Fibroblast of skin of abdomen (primary cell): ENCODE measurements around the gene ANXA2R.

Experiments
- DNase-seq: peaks from one replicate; pipeline ENCODE4 v3.0.0-alpha.2; 2013

ANXA2R gene

GRCh38 chr5:43000111-43000840, 39.8 kb downstream of the ANXA2R start:
- peak; percentile 62 for DNase-seq

DNA sequence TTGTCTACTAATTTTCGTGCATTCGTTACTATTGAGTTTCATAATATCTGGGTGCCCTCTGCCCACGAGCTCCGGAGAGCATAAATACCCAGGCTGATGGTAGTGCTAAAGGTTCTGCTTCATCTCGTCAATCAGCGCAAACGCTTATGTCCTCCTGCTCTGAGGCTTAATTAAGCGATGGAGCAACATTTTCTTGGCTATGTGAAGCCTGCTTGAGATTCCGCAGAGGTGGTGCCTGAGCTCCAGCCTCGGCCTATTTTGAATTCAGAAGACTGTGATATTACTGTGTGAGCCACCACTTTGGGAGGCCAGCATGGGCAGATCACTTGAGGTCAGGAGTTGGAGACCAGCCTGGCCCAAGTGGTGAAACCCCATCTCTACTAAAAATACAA, 44.8 kb downstream of the ANXA2R start:
- DNase-seq = peak; percentile 53

GRCh38 chr5:42994555-42995359, 45.4 kb downstream of the ANXA2R start:
- DNase-seq = peak; percentile 93

- DNase-seq = no peak
These were observed 45.9 kb downstream of the ANXA2R start for GRCh38 chr5:42994246-42994554.

GRCh38 chr5:42993516-42994245, 46.4 kb downstream of the ANXA2R start:
- peak; percentile 83 for DNase-seq

DNA sequence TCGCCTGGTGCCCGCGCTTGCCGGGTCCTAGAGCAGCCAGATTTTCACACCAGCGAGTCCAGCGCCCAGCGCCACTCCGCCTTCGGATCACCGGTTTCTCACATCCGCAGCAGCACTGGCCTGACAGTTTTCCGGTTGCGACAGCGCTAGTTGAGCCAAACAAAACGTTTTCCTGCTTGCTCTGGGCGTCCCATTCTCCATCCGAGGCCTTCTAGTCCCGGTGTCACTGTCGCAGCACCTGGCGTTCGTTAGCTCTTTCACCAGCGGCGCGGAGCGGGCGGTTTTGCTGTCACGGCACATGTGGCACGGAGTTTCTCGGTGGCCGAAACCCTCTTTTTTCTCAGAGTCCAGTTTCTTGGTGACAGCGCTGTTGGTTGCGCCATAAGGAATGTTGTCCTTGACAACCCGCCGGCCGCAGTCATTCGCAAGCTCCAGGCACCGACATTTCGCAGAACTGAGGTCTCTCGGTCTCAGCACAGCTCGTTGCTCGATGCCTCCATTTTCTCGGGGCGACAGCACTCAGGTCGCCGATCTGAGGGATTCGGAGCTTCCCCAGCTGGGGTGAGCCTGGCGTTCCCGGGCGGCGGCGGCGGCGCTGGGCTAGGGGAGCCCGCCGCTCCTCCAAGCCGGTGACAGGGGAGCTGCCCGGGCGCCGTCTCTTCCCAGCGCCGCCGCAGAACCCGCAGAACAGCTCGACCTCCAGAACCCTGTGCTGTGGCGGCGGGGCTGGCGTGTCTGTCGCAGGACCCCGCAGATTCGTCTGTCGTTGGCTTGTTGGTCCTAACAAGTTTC, 47.8 kb downstream of the ANXA2R start:
- peak; percentile 82 for DNase-seq

- DNase-seq = no peak
These were observed 48.6 kb downstream of the ANXA2R start for GRCh38 chr5:42991404-42992087.

DNA sequence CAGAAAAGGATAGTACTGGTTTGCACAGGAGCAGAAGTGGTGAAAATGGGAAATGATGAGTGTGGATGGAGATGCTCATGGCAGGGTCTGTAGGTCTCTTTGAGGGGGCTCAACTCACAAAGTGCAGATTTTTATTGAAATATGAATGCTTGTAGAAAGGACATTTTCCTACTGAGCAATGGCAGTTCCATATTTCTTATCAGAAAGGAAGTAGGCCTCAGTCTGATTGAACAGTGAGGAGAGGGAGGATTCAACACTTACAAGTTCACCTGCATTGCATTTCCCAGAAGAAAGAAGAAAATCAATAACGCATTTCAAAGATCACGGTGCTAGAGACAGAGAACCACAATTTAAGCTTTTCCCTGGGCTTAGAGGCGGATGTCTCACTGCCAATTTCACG, 49.2 kb downstream of the ANXA2R start:
- no peak for DNase-seq
